Activated CD8-positive, alpha-beta memory T cell treated with anti-CD3 and anti-CD28 coated beads for 1 hour (primary cell): Measurements from ENCODE around the gene POLR1C.
"Not testable (repeated sequence)": the region's sequence is repeated elsewhere in the genome, so short reads cannot be mapped to it uniquely, and the experiment has no call there.

ENCODE experiments used
- DNase-seq, 2 donors: peaks; one replicate each; pipeline ENCODE4 v3.0.0-alpha.2; 2020; ENCODE audit warnings: low read depth in 1 of 2; ENCODE audit errors: extremely low read depth in 1 of 2

Gene POLR1C

GRCh38 chr6:43492673-43493072 lies 24.2 kb upstream of the POLR1C start:
- no peak for DNase-seq

- no peak for DNase-seq
Measured at GRCh38 chr6:43493230-43493629, 23.7 kb upstream of the POLR1C start.

- no peak for DNase-seq
Measured at GRCh38 chr6:43493833-43494232, 23.1 kb upstream of the POLR1C start.

GRCh38 chr6:43494321-43494720 lies 22.6 kb upstream of the POLR1C start:
- DNase-seq, result no peak

GRCh38 chr6:43494766-43495165 lies 22.1 kb upstream of the POLR1C start:
- DNase-seq, result no peak

GRCh38 chr6:43495409-43495941 lies 21.4 kb upstream of the POLR1C start:
- no peak for DNase-seq

- no peak for DNase-seq
Measured at GRCh38 chr6:43496370-43497128, 20.3 kb upstream of the POLR1C start.

- no peak for DNase-seq
Measured at GRCh38 chr6:43497129-43497396, 19.8 kb upstream of the POLR1C start.

GRCh38 chr6:43497689-43498088 lies 19.2 kb upstream of the POLR1C start:
- no peak for DNase-seq

- DNase-seq, result not testable (repeated sequence)
Measured at GRCh38 chr6:43498291-43498690, 18.6 kb upstream of the POLR1C start.

GRCh38 chr6:43499028-43499815 lies 17.7 kb upstream of the POLR1C start:
- no peak for DNase-seq

GRCh38 chr6:43500921-43501320 lies 16.0 kb upstream of the POLR1C start:
- no peak for DNase-seq

- DNase-seq, result no peak
Measured at GRCh38 chr6:43502666-43503065, 14.2 kb upstream of the POLR1C start.

GRCh38 chr6:43503443-43503842 lies 13.4 kb upstream of the POLR1C start:
- no peak for DNase-seq

- no peak for DNase-seq
Measured at GRCh38 chr6:43504756-43505593, 11.9 kb upstream of the POLR1C start.

GRCh38 chr6:43505718-43506117 lies 11.2 kb upstream of the POLR1C start:
- DNase-seq, result no peak

- DNase-seq, result no peak
Measured at GRCh38 chr6:43506171-43506570, 10.7 kb upstream of the POLR1C start.

GRCh38 chr6:43506667-43507471 lies 10.0 kb upstream of the POLR1C start:
- peak; percentile 44 to 62 for DNase-seq

- no peak for DNase-seq
Measured at GRCh38 chr6:43508481-43509141, 8.3 kb upstream of the POLR1C start.
